CD4-positive, alpha-beta T cell (primary cell): ENCODE measurements around the gene AIF1. TPM values are rescaled to one million over a fixed set of nuclear protein-coding genes. Genes with fewer than 3 reads are reported as not detected.
A peak's percentile ranks its signal among the peaks of the same experiment; 100 is the strongest.

Experiments
- ATAC-seq: fragments of 200-7000 bp; cut with Tn5 transposase; one replicate; pipeline ENCODE4 v1.10.0; 2022; ENCODE audit warnings: mild to moderate bottlenecking; ENCODE audit not compliant: poor library complexity
- CTCF ChIA-PET: fragments of 350-600 bp; sonication (Branson Sonifier 250); formaldehyde crosslinking; loops from one replicate; lab custom pipeline; 2021; ENCODE audit warnings: antibody characterized with exemption, inconsistent platforms; lab: Charles Lee
- POLR2A ChIA-PET: fragments of 350-600 bp; sonication (Branson Sonifier 250); formaldehyde crosslinking; loops from one replicate; lab custom pipeline; 2021; ENCODE audit warnings: antibody characterized with exemption, inconsistent platforms; lab: Charles Lee
- DNase-seq, 14 experiments: peaks; one replicate each; pipeline ENCODE4 v3.0.0-alpha.2; 2013 to 2020; ENCODE audit warnings: mixed read lengths in 2 of 14
- H3K27ac ChIP-seq, 2 donors: one replicate each; pipeline versions ENCODE4 v1.5.1 to v1.7.0; 2013; ENCODE audit warnings: low read length in 2 of 2, low read depth in 1 of 2, mild to moderate bottlenecking in 1 of 2
- H3K27me3 ChIP-seq, 2 experiments: 1 replicate in 1 of 2; 2 replicates in 1 of 2; pipeline versions ENCODE4 v1.6.1 to v1.7.0; 2013; ENCODE audit warnings: low read length in 2 of 2, control low read depth in 1 of 2, mild to moderate bottlenecking in 1 of 2, moderate library complexity in 1 of 2; ENCODE audit not compliant: insufficient read depth in 2 of 2, control insufficient read depth in 1 of 2
- H3K36me3 ChIP-seq: one replicate; pipeline ENCODE4 v1.6.1; 2013; ENCODE audit warnings: low read length, control low read depth; ENCODE audit not compliant: insufficient read depth
- H3K4me1 ChIP-seq: one replicate; pipeline ENCODE4 v1.6.1; 2013; ENCODE audit warnings: low read length, control low read depth; ENCODE audit not compliant: insufficient read depth
- H3K4me3 ChIP-seq: one replicate; pipeline ENCODE4 v1.5.1; 2013; ENCODE audit warnings: mild to moderate bottlenecking, low read length, moderate library complexity
- H3K9me3 ChIP-seq, 2 experiments: 1 replicate in 1 of 2; 2 replicates in 1 of 2; pipeline versions ENCODE4 v1.6.1 to v1.7.0; 2013; ENCODE audit warnings: low read length in 2 of 2, mild to moderate bottlenecking in 2 of 2, control low read depth in 1 of 2, moderate library complexity in 1 of 2; ENCODE audit not compliant: control insufficient read depth in 1 of 2, insufficient read depth in 1 of 2
- H3K27ac Mint-ChIP-seq: one replicate; pipeline ENCODE4 v1.8.0; 2020; ENCODE audit warnings: mixed read lengths
- H3K27me3 Mint-ChIP-seq: one replicate; pipeline ENCODE4 v1.8.0; 2021; ENCODE audit warnings: mixed read lengths
- H3K36me3 Mint-ChIP-seq: one replicate; pipeline ENCODE4 v1.8.0; 2021; ENCODE audit warnings: low read depth, mixed read lengths
- H3K4me1 Mint-ChIP-seq: one replicate; pipeline ENCODE4 v1.8.0; 2021; ENCODE audit warnings: low read depth, mixed read lengths
- H3K4me3 Mint-ChIP-seq: one replicate; pipeline ENCODE4 v1.8.0; 2020; ENCODE audit warnings: mild to moderate bottlenecking, mixed read lengths
- H3K9me3 Mint-ChIP-seq: one replicate; pipeline ENCODE4 v1.8.0; 2020; ENCODE audit warnings: mixed read lengths
- CTCF ChIP-seq: fragments of 200-600 bp; IDR thresholded peaks from one replicate; pipeline ENCODE4 v1.8.0; 2022; ENCODE audit warnings: antibody characterized with exemption, mild to moderate bottlenecking
- intact Hi-C, 2 experiments: fragments of 100-400 bp; cut with DNase I in 1 of 2; cut with micrococcal nuclease in 1 of 2; formaldehyde crosslinking; loops; one replicate each; pipeline versions ENCODE4 v1.15.1 to v1.9.0; 2023 to 2025; cut with DNase I, micrococcal nuclease
- total RNA-seq, 174 experiments: library from RNA in 2 of 174; stranded (reverse) in 2 of 174; gene quantifications; one replicate each; pipeline ENCODE4 v1.2.3 and lab custom pipeline; 2021 to 2026

Gene AIF1
- total RNA-seq, 2 experiments from 2014 or later = 31.8 to 35.5 TPM

- intact Hi-C loops = loop anchor here (1.0 to 2.0 kb wide), 5 partner anchors 32 to 74 kb away; partner anchors contain the start of genes BAG6 (in 2 of the 2), ATP6V1G2 (in 1 of the 2), C6orf47 (in 1 of the 2) and GPANK1 (in 1 of the 2)
These were observed 5.7 kb downstream of the AIF1 start, which contains the start of gene PRRC2A for GRCh38 chr6:31620586-31621319. TSS of gene PRRC2A (plus strand) at chr6:31620715. CDS start at chr6:31622790, 2,075 bp downstream.

GRCh38 chr6:31621320-31621939, 6.4 kb downstream of the AIF1 start:
- H3K36me3 ChIP-seq = peaks cover 40% of the 10 kb centered on the region
- CTCF ChIA-PET = interaction anchor here (1.4 kb wide), 1 partner anchor 30 kb away, joined by 8 read pairs; the partner anchor contains the start of gene BAG6
- intact Hi-C loops = loop anchor here (2.0 kb wide), 3 partner anchors 39 to 75 kb away; partner anchors contain the start of genes ATP6V1G2 (in 1 of the 2), C6orf47 (in 1 of the 2), GPANK1 (in 1 of the 2) and NFKBIL1 (in 1 of the 2)
- POLR2A ChIA-PET = interaction anchor here (0.6 to 4.9 kb wide), 10 partner anchors 23 to 1058 kb away, joined by 3 to 46 read pairs (median 4); partner anchors contain the start of genes BAG6, C6orf47, DDX39B and GPANK1
- H3K36me3 Mint-ChIP-seq = peaks cover 53% of the 10 kb centered on the region
- no peaks in the 10 kb centered on the region for H3K27me3 Mint-ChIP-seq
- peak overlapping the region; percentile 74 for H3K4me3 ChIP-seq
- no peaks in the 10 kb centered on the region for H3K9me3 Mint-ChIP-seq
- peaks cover 37% of the 10 kb centered on the region for H3K4me1 Mint-ChIP-seq
- H3K27me3 ChIP-seq = no peaks in the 10 kb centered on the region
- no peaks in the 10 kb centered on the region for H3K9me3 ChIP-seq
- ATAC-seq (no peak), DNase-seq (no peak)
- no peak for TF ChIP-seq CTCF
- peak overlapping the region; percentile 93 for H3K4me3 Mint-ChIP-seq
- peaks cover 32% of the 10 kb centered on the region for H3K4me1 ChIP-seq
- H3K27ac Mint-ChIP-seq = peak overlapping the region; percentile 92
- peak overlapping the region; percentile 89 to 97 for H3K27ac ChIP-seq

More at GRCh38 chr6:31620586-31621319, 5.7 kb downstream of the AIF1 start, which contains the start of gene PRRC2A:
- Mint-ChIP-seq H3K4me3 (peak within 1 kb of the TSS; percentile 93), H3K27me3 (no peaks in the 10 kb centered on the region), H3K27ac (peak within 1 kb of the TSS; percentile 92), H3K4me1 (peaks cover 44% of the 10 kb centered on the region), H3K9me3 (no peaks in the 10 kb centered on the region), H3K36me3 (peaks cover 46% of the 10 kb centered on the region)
- ChIA-PET CTCF (interaction anchor here (0.9 to 1.0 kb wide), 2 partner anchors 22 to 70 kb away, joined by 4 read pairs; no protein-coding TSS in a partner anchor), POLR2A (interaction anchor here (0.6 to 4.9 kb wide), 17 partner anchors 26 to 1351 kb away, joined by 3 to 46 read pairs (median 4); partner anchors contain the start of genes ABHD16A, BAG6, C6orf47 and DDX39B)
- Histone ChIP-seq H3K27ac (peak within 1 kb of the TSS; percentile 97 to 99), H3K36me3 (peaks cover 34% of the 10 kb centered on the region), H3K4me3 (peak within 1 kb of the TSS; percentile 74), H3K27me3 (no peaks in the 10 kb centered on the region), H3K9me3 (no peaks in the 10 kb centered on the region), H3K4me1 (peaks cover 38% of the 10 kb centered on the region)
- peak; percentile 20 for ATAC-seq
- peak in 10 of 14 experiments; percentile 71 to 96 (median 86) for DNase-seq
- TF ChIP-seq CTCF = no peak

DNA sequence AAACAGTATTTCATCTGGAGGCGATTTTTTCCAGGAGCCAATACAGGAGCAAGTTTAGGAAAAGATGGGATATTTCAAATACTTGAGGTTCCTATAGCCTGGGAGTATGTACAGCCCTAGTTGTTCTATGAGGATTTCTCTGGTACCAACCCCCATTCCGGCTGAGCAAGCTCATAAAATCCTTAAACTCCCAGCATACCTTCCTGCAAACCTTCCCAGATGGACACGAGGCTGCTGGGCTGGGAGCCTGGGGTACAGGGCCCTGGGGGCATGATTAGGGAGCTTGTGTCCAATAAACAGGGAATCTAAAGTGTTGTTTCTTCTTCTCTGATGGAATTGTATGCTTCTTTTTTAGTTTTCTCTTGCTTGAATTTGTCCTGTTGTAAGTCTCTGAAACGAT, 7.0 kb downstream of the AIF1 start:
- POLR2A ChIA-PET = interaction anchor here (1.0 to 4.9 kb wide), 9 partner anchors 24 to 276 kb away, joined by 3 to 46 read pairs (median 4); partner anchors contain the start of genes BAG6, C6orf47, DDX39B and GPANK1
- CTCF ChIA-PET = interaction anchor here (1.3 to 1.4 kb wide), 3 partner anchors 14 to 148 kb away, joined by 3 to 8 read pairs (median 4); partner anchors contain the start of gene BAG6
- Histone ChIP-seq H3K36me3 (peaks cover 46% of the 10 kb centered on the region), H3K9me3 (no peaks in the 10 kb centered on the region), H3K27ac (peak overlapping the region in 1 of 2 donors; percentile 89), H3K27me3 (no peaks in the 10 kb centered on the region), H3K4me1 (peaks cover 27% of the 10 kb centered on the region), H3K4me3 (no peak overlapping the region)
- peaks cover 59% of the 10 kb centered on the region for H3K36me3 Mint-ChIP-seq
- no peaks in the 10 kb centered on the region for H3K27me3 Mint-ChIP-seq
- no peaks in the 10 kb centered on the region for H3K9me3 Mint-ChIP-seq
- no peak for ATAC-seq
- intact Hi-C loops = loop anchor here (2.0 kb wide), 3 partner anchors 39 to 75 kb away; partner anchors contain the start of genes ATP6V1G2 (in 1 of the 2), C6orf47 (in 1 of the 2), GPANK1 (in 1 of the 2) and NFKBIL1 (in 1 of the 2)
- peaks cover 32% of the 10 kb centered on the region for H3K4me1 Mint-ChIP-seq
- peak overlapping the region; percentile 93 for H3K4me3 Mint-ChIP-seq
- no peak for DNase-seq
- TF ChIP-seq CTCF = no peak
- peak overlapping the region; percentile 92 for H3K27ac Mint-ChIP-seq
